Endodermal cell (in vitro differentiated cells): ENCODE results near the gene FOXL2NB. TPM values are rescaled to one million over a fixed set of nuclear protein-coding genes. Genes with fewer than 3 reads are reported as not detected.

Experiments
- DNase-seq: peaks from one replicate; pipeline ENCODE4 v3.0.0-alpha.2; 2017
- H3K27ac ChIP-seq: 2 replicates; pipeline ENCODE4 v1.5.1; 2013; ENCODE audit warnings: mild to moderate bottlenecking, low read depth, low read length, moderate library complexity
- H3K27me3 ChIP-seq: 2 replicates; pipeline ENCODE4 v1.6.1; 2013; ENCODE audit warnings: mild to moderate bottlenecking, low read length, moderate library complexity; ENCODE audit not compliant: insufficient read depth, control insufficient read depth, poor library complexity, severe bottlenecking
- H3K36me3 ChIP-seq: 2 replicates; pipeline ENCODE4 v1.7.0; 2013; ENCODE audit warnings: mild to moderate bottlenecking, low read length, moderate library complexity; ENCODE audit not compliant: control insufficient read depth, insufficient read depth
- H3K4me1 ChIP-seq: one replicate; pipeline ENCODE4 v1.7.0; 2013; ENCODE audit warnings: low read length; ENCODE audit not compliant: control insufficient read depth, insufficient read depth
- H3K4me3 ChIP-seq: 2 replicates; pipeline ENCODE4 v1.5.1; 2013; ENCODE audit warnings: mild to moderate bottlenecking, low read length, moderate library complexity
- H3K9ac ChIP-seq: 2 replicates; pipeline ENCODE4 v1.6.1; 2013; ENCODE audit warnings: mild to moderate bottlenecking, low read length, moderate library complexity; ENCODE audit not compliant: poor library complexity, severe bottlenecking; ENCODE audit errors: extremely low read depth
- H3K9me3 ChIP-seq: 2 replicates; pipeline ENCODE4 v1.6.1; 2013; ENCODE audit warnings: mild to moderate bottlenecking, low read length, moderate library complexity; ENCODE audit not compliant: control insufficient read depth
- H3K27ac Mint-ChIP-seq: 2 replicates; pipeline ENCODE4 v1.8.0; 2020; ENCODE audit warnings: mixed read lengths
- H3K27me3 Mint-ChIP-seq: 2 replicates; pipeline ENCODE4 v1.8.0; 2021; ENCODE audit warnings: mild to moderate bottlenecking, mixed read lengths; ENCODE audit not compliant: insufficient read depth
- H3K36me3 Mint-ChIP-seq: 2 replicates; pipeline ENCODE4 v1.8.0; 2020; ENCODE audit warnings: low read depth, mixed read lengths
- H3K4me1 Mint-ChIP-seq: 2 replicates; pipeline ENCODE4 v1.8.0; 2020; ENCODE audit warnings: mixed read lengths
- H3K4me3 Mint-ChIP-seq: 2 replicates; pipeline ENCODE4 v1.8.0; 2020; ENCODE audit warnings: mild to moderate bottlenecking, moderate library complexity, mixed read lengths
- H3K9me3 Mint-ChIP-seq: 2 replicates; pipeline ENCODE4 v1.8.0; 2020; ENCODE audit warnings: mild to moderate bottlenecking, mixed read lengths
- CTCF ChIP-seq: fragments of 200-600 bp; sonication (generic); conservative IDR thresholded peaks from 2 replicates; pipeline ENCODE4 v1.5.0; 2021; ENCODE audit warnings: antibody characterized with exemption, mild to moderate bottlenecking
- WGBS, 2 experiments: methylation state at CpG; one replicate each; pipeline versions ENCODE4 v1.1.5 to v1.1.7; 2013; ENCODE audit warnings: missing lambda C conversion rate in 2 of 2, mixed read lengths in 1 of 2; ENCODE audit not compliant: insufficient coverage in 1 of 2, insufficient read length in 1 of 2; 5-methylcytosine and 5-hydroxymethylcytosine counted together
- total RNA-seq, 2 donors: library from RNA; stranded (reverse); fragmentation: NEBNext Ultra II Directional in 1 of 2; extraction: Animal tissue kit (Norgen Biotek cat#: 25700) in 1 of 2; gene quantifications; 2 replicates in 1 of 2; 3 replicates in 1 of 2; pipeline ENCODE4 v1.2.1, GENCODE V29; 2021

Gene FOXL2NB
- total RNA-seq, 2 donors from 2014 or later: 0.24 to 0.40 TPM

- Histone ChIP-seq H3K27me3 (no peaks in the 10 kb centered on the region), H3K9ac (peak overlapping the region; percentile 92), H3K4me3 (peak overlapping the region; percentile 89), H3K4me1 (no peaks in the 10 kb centered on the region), H3K36me3 (no peaks in the 10 kb centered on the region), H3K9me3 (no peaks in the 10 kb centered on the region), H3K27ac (no peak overlapping the region)
- Mint-ChIP-seq H3K27ac (peak overlapping the region; percentile 86), H3K36me3 (no peaks in the 10 kb centered on the region), H3K27me3 (peaks cover 2% of the 10 kb centered on the region), H3K4me1 (peaks cover 14% of the 10 kb centered on the region), H3K9me3 (no peaks in the 10 kb centered on the region), H3K4me3 (peak overlapping the region; percentile 63)
- 14 to 29% methylated on average over 12 to 19 of the region's 19 CpGs for WGBS, 2 experiments
- DNase-seq: no peak
- no peak for TF ChIP-seq CTCF
These were observed 32.0 kb upstream of the FOXL2NB start for GRCh38 chr3:138914870-138915502.

- H3K9me3 Mint-ChIP-seq: no peaks in the 10 kb centered on the region
These were observed 31.2 kb upstream of the FOXL2NB start for GRCh38 chr3:138915503-138916498.

More at GRCh38 chr3:138915503-138916498, 31.2 kb upstream of the FOXL2NB start:
- H3K27me3 Mint-ChIP-seq: peaks cover 2% of the 10 kb centered on the region
- Histone ChIP-seq H3K4me3 (peak overlapping the region; percentile 89), H3K27me3 (no peaks in the 10 kb centered on the region), H3K9me3 (no peaks in the 10 kb centered on the region), H3K27ac (peak overlapping the region; percentile 79), H3K4me1 (no peaks in the 10 kb centered on the region), H3K9ac (peak overlapping the region; percentile 92), H3K36me3 (no peaks in the 10 kb centered on the region)
- H3K4me1 Mint-ChIP-seq: peaks cover 11% of the 10 kb centered on the region
- peak overlapping the region; percentile 86 for H3K27ac Mint-ChIP-seq
- peak; percentile 92 for TF ChIP-seq CTCF
- peak overlapping the region; percentile 63 for H3K4me3 Mint-ChIP-seq
- peak; percentile 98 for DNase-seq
- 3 to 7% methylated on average over 19 to 66 of the region's 68 CpGs for WGBS, 2 experiments
- no peaks in the 10 kb centered on the region for H3K36me3 Mint-ChIP-seq
